ENCODE measurements around the gene APOM. TPM values are rescaled to one million over a fixed set of nuclear protein-coding genes. Genes with fewer than 3 reads are reported as not detected.
A peak's percentile ranks its signal among the peaks of the same experiment; 100 is the strongest.

The APOM gene
- total RNA-seq (2022): 5.0 and 5.2 TPM in 2 replicates
- Bru-seq, nascent RNA: percentile 54 among the genes with signal in this experiment
- percentile 47 among the genes with signal in this experiment for BruChase-seq, experiment 1, labeled RNA remaining after a 6-hour chase
- percentile 42 among the genes with signal in this experiment for BruChase-seq, experiment 2, labeled RNA remaining after a 2-hour chase
- long read RNA-seq, partial matches to known transcripts: 0 of 5 reads
- long read RNA-seq, other reads (novel, unspliced or antisense): 2 of 5 reads

DNA sequence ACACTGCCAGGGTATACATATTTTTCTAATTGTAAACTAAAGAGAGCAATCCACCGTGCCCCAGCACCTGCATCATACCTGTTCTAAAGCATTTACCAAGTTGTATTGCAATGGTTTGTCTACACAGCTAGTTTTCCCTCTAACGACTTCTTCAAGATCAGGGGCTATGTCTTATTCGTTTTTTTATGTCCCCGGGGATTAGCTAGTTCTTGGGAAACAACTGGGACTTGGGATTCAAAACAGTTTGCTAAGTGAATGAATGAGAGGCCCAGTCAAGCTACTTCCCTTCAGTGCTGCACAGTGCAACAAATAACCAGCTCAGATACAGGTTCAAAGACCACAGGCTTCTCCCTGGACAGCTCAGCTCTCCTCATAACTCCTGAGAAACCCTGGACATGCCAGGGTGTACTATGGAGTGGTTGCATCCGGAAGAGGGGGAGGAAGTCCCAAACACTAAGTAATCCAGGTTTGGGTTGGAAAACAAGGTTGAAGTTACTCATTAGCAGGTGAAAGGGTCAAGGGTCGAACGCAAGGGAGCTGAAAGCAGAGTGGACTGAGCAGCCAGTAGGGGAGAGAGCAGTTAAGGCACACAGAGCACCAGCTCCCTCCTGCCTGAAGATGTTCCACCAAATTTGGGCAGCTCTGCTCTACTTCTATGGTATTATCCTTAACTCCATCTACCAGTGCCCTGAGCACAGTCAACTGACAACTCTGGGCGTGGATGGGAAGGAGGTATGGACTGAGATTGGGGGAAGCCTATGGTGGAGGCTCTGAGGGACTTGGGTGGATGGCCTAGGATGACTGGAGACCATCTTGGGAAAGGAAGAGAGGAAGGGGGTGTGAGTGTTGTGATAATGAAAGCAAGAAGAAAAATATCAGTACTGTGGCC is at the start of gene APOM:
TSS of gene APOM (plus strand) at position 546 of the 889 bp plus-strand sequence. CDS start at position 619, 73 bp downstream.
- no peak within 1 kb of the TSS for H3K27ac Mint-ChIP-seq (ENCODE audit: low read depth, unreplicated experiment)
- TF ChIP-seq, protein P1, sequence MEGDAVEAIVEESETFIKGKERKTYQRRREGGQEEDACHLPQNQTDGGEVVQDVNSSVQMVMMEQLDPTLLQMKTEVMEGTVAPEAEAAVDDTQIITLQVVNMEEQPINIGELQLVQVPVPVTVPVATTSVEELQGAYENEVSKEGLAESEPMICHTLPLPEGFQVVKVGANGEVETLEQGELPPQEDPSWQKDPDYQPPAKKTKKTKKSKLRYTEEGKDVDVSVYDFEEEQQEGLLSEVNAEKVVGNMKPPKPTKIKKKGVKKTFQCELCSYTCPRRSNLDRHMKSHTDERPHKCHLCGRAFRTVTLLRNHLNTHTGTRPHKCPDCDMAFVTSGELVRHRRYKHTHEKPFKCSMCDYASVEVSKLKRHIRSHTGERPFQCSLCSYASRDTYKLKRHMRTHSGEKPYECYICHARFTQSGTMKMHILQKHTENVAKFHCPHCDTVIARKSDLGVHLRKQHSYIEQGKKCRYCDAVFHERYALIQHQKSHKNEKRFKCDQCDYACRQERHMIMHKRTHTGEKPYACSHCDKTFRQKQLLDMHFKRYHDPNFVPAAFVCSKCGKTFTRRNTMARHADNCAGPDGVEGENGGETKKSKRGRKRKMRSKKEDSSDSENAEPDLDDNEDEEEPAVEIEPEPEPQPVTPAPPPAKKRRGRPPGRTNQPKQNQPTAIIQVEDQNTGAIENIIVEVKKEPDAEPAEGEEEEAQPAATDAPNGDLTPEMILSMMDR (IDR thresholded peaks at IDR 0.05; ENCODE audit: unreplicated experiment): no peak
- no peak for DNase-seq (ENCODE audit: unreplicated experiment)
- H3K4me3 Mint-ChIP-seq (ENCODE audit: unreplicated experiment): no peak within 1 kb of the TSS
- peaks cover 40% of the 10 kb centered on the region for H3K4me1 Mint-ChIP-seq (ENCODE audit: insufficient read depth, unreplicated experiment)
- H3K9me3 Mint-ChIP-seq (ENCODE audit: unreplicated experiment): no peaks in the 10 kb centered on the region
- BruUV-seq (replicated peaks): no TSS peak
- no peaks in the 10 kb centered on the region for H3K27me3 Mint-ChIP-seq (ENCODE audit: insufficient read depth, unreplicated experiment)
- peaks cover 46% of the 10 kb centered on the region for H3K36me3 Mint-ChIP-seq (ENCODE audit: insufficient read depth, unreplicated experiment)
- intact Hi-C loops (cut with micrococcal nuclease): no loop called here
- POLR2A ChIA-PET: interaction anchor here (0.7 to 7.1 kb wide), 4 partner anchors 8 to 113 kb away, joined by 4 to 263 read pairs (median 62); partner anchors contain the start of genes AIF1, C6orf47, CSNK2B and GPANK1
- CTCF ChIA-PET: interaction anchor here (0.6 to 1.4 kb wide), 4 partner anchors 8 to 298 kb away, joined by 3 to 4 read pairs (median 4); partner anchors contain the start of gene CSNK2B

DNA sequence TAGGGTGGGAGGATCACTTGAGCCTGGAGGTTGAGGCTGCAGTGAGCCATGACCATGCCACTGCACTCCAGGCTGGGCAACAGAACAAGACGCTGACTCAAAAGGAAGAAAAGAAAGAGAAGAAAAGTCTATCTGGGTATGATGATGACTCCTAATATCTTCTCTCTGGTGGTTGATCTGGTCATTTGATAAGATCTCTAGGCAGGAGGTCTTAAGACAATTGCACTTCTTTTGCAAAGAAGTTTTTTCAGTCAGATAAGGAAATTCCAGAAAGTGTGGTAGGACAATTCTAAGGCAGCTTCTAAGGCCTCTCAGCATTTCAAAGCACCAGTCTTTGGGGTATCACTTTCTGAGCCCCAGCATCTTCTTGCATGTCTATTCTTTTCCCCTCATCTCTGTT is 48.4 kb upstream of the APOM start:
- intact Hi-C loops (cut with micrococcal nuclease): no loop called here
- H3K9me3 Mint-ChIP-seq (ENCODE audit: unreplicated experiment): no peaks in the 10 kb centered on the region
- no peaks in the 10 kb centered on the region for H3K36me3 Mint-ChIP-seq (ENCODE audit: insufficient read depth, unreplicated experiment)
- no peaks in the 10 kb centered on the region for H3K4me1 Mint-ChIP-seq (ENCODE audit: insufficient read depth, unreplicated experiment)
- no peak overlapping the region for H3K27ac Mint-ChIP-seq (ENCODE audit: low read depth, unreplicated experiment)
- no TSS peak for BruUV-seq (replicated peaks)
- TF ChIP-seq, protein P1 (IDR thresholded peaks at IDR 0.05; ENCODE audit: unreplicated experiment): no peak
- H3K27me3 Mint-ChIP-seq (ENCODE audit: insufficient read depth, unreplicated experiment): no peaks in the 10 kb centered on the region
- no peak for DNase-seq (ENCODE audit: unreplicated experiment)
- ChIA-PET CTCF (interaction anchor here (1.5 kb wide), 1 partner anchor 8 kb away, joined by 4 read pairs; no protein-coding TSS in a partner anchor), POLR2A (no interaction called here)
- no peak overlapping the region for H3K4me3 Mint-ChIP-seq (ENCODE audit: unreplicated experiment)

DNA sequence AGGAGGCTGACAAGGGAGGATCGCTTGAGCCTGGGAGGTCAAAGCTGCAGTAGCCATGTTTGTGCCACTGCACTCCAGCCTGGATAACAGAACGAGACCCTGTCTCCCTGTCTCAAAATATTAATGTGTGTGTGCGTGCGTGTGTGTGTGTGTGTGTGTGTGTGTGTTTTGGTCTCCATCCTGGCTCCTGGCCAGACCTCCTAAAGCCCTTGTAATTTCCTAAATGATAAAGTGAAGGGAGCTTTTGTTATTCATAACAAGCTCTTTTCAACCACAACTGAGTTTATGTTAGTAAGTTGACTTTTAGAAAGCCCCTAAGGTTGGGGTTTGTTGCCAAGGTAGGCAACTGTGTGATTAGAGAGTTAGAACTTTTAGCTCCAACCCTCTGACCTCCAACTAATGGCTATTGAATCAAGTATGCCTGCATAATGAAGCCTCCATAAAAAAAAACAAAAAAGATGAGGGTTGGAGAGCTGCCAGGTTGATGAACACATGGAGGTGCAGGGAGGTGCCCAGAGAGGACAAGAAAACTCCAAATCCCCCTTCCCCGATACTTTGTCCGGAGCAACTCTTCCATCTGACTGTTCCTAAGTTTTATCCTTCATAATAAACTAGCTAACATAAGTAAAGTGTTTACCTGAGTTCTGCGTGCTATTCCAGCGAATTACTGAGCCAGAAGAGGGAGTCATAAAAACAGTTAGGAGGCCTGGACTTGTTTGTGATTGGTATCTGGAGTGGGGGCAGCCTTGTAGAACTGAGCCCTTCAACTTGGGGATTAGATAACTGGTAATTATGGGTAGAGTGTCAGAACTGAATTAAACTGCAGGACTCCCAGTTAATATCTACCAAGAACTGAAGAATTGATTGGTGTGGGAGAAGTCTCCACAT is 45.9 kb upstream of the APOM start:
- Mint-ChIP-seq H3K36me3 (ENCODE audit: insufficient read depth, unreplicated experiment) (no peaks in the 10 kb centered on the region), H3K27ac (ENCODE audit: low read depth, unreplicated experiment) (no peak overlapping the region), H3K27me3 (ENCODE audit: insufficient read depth, unreplicated experiment) (no peaks in the 10 kb centered on the region), H3K9me3 (ENCODE audit: unreplicated experiment) (no peaks in the 10 kb centered on the region), H3K4me1 (ENCODE audit: insufficient read depth, unreplicated experiment) (no peaks in the 10 kb centered on the region), H3K4me3 (ENCODE audit: unreplicated experiment) (no peak overlapping the region)
- TF ChIP-seq, protein P1 (IDR thresholded peaks at IDR 0.05; ENCODE audit: unreplicated experiment): no peak
- ChIA-PET POLR2A (interaction anchor here (0.7 to 1.0 kb wide), 2 partner anchors 31 to 217 kb away, joined by 4 read pairs; no protein-coding TSS in a partner anchor), CTCF (interaction anchor here (0.5 to 1.5 kb wide), 7 partner anchors 11 to 467 kb away, joined by 3 to 18 read pairs (median 3); partner anchors contain the start of gene ATP6V1G2)
- intact Hi-C loops (cut with micrococcal nuclease): no loop called here
- no peak for DNase-seq (ENCODE audit: unreplicated experiment)
- BruUV-seq (replicated peaks): no TSS peak
